IPS DF 4.7 (cell line): ENCODE results near the gene HTRA1.

ENCODE experiments used
- DNase-seq: peaks from one replicate; pipeline ENCODE4 v3.0.0-alpha.2; 2013; ENCODE audit warnings: low spot score; ENCODE audit errors: extremely low read depth

HTRA1 gene

DNA sequence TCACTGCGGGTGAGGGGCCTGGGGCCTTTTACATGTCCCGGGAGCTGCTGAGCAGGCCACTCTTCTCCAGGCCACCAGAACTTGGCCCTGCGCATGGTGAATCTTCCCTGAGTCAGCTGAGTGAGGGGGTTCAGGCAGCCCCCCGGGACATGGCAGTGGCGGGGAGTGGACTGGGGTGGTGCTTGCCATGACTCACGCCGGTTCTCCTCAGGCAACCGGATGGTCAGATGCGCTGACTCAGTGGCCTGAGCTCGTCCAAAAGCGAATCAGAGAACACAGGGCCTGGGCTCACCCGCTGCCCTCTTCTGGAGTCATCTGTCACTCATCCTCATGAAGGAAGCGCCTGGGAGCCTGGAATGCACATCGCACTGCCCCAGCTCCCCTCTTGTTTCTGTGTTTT is 33.5 kb downstream of the HTRA1 start:
- no peak for DNase-seq

DNA sequence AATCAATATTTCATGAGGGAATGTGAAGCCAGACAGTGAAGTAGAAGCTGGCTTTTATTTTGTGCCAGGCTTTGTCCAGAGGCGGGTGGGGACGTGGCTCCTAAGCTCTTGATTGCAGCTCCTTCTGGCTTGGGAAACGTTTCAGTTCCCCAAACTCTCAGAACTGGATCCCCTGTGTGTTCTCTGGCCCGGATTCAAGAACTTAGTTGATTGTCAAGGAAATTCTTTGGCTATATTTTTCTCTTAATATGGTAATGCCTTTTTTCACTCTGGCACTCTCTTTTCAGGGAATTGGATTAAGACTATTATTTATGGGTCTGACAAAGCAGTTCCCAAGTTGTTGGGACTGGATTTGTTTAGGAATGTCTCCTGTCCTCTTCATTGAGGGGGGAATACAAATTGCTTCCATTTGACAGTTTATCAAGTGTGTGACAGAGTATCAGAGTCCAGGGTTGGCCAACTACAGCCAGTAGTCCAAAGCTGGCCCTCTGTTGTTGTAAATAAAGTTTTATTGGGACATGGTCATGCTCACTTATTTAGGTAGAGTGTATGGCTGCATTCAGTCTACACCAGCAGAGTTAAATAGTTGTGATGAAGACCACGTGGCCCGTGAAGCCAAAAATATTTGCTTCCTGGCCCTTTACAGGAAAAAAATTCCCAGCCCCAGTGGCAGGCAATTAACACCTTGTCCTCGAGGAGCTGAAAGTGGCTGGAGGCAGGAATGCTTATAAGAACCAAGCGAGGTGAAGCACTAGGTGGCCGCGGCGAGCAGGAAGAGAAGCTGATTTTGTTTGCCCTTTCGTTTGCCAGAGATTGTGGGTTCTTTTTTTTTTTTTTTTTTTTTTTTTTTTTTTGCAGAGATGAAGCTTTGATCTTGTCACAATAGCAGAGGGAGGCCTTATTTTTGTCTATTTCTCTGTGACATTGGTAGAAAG is 34.3 kb downstream of the HTRA1 start:
- DNase-seq = no peak

DNA sequence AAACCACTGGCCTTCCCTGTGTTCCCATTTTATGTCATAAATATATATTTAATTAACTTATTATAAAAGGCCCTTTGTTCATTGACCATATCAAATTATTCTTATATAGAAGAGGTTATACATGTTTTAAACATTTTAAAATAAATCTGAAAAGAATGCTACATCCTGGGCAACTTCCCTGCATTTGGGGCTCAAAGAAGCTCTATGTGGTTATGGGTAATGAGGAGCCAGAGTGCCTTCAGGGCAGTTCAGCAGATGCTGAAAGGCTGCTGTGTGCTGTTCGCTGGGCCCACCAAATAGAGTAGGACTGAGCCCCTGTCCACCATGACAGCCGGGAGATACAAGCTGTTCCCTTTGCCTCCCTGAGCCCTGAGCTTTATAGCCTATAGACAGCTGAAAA is 35.9 kb downstream of the HTRA1 start:
- no peak for DNase-seq

DNA sequence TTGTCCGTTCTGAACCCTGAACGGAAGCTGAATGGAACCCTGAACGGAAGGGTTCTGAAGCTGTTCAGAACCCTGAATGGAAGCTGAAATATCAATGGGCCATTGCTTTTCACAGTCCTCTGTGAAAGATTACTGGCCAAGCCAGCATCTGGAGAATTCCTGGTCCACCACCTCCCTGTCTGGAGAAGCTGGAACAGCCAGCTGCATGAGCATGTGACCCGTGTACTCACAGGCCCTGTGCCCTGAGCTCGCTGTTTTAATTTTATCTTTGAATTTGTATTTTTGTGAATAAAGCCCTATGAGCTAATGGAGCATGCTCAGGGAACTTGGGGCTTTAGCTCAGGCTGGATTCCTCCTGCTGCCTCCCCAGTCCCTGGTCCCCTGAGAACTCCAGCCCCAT is 37.2 kb downstream of the HTRA1 start:
- DNase-seq = no peak

DNA sequence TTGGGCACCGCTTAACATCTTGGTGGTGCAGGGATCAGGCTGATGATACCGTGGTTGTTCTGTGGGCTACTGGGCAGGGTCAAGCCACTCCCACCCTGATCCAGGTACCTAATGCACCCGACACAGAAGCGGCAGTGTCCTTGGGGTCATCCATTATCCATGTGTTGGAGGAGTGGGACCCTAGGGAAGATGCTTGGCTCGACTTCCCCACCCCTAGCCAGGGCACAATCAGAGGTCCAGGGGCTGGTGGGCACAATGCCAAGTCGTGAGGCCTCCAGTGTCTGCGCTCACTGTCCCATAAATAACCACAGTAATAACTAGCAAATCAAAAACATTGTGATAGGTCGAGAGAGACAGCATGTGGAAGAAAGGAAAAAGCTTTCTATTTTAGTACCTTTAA is 37.7 kb downstream of the HTRA1 start:
- DNase-seq = no peak

DNA sequence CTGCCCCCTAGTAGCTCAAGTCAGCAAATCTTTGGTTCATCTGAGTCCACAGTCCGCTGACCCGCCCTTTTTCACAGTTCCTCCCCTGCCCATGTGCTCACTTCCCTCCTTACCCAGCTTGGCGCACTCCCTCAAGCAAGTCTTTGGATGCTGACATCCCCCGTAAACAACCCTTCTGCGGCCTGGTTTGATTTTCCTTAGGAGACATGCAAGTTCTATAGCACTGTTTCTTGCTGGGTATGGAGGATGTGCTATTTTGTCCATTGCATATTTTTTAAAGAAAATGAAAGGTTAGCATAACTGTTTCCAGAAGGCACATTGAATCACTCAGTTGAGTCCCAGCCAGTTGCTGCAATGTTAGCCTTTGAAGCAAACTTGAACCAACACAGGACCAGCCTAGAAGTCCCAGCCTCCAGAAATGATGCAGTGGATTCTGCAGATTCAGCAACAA is 38.2 kb downstream of the HTRA1 start:
- no peak for DNase-seq

DNA sequence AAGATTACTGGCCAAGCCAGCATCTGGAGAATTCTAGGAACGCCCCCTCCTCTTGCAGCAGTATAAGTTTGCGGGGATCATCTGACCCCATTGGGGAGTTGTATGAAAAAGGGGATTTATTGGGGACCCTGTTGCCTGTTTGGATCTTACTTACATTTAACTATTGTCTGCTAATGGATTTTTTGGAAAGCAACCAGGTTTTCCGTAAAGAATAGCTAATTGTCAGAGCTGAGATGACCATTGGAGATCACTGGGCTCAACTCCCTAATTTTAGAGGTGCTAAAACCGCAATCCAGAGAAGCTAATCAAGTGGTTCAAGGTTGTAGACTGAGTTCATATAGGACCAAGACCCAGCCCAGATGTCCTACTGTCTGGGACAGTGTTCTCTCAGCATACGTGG is 38.8 kb downstream of the HTRA1 start:
- DNase-seq = no peak

DNA sequence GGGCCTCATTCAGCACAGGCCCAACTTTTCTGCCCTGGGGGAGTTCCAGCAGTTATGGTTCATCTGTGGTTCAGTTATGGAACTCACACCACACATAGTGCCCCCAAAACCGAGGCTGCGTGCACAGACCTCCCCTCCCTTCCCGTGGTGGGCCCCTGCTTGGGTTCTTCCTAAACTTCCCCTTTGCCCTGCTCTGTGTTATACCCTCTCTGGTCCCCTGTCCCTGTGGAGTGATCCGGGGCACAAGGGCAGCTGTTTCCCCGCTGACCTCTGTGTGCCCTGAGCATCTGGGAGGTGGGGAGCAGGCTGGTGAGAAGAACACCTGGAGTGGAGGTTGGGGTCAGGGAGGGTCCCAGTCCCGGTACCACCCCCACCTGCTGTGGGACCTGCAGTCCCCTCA is 39.4 kb downstream of the HTRA1 start:
- no peak for DNase-seq

DNA sequence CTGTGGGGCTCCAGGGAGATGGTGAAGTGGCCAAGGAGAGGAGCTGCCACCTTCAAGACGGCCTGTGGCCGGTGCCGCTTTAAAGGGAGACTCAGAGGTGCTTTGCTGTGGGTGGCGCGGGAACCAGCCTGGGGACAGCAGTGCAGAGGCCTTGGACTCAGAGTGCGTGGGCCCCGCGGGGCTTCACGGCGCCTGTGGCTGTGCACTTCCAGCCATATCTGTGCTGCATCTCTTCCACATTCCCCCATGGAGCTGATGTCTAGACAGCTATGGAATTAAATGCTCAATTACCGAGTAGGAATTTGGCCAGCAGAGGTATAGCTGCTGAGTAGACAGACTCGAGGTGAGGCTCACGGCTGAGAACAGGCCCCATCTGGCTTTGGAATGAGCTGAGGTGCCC is 41.7 kb downstream of the HTRA1 start:
- no peak for DNase-seq

DNA sequence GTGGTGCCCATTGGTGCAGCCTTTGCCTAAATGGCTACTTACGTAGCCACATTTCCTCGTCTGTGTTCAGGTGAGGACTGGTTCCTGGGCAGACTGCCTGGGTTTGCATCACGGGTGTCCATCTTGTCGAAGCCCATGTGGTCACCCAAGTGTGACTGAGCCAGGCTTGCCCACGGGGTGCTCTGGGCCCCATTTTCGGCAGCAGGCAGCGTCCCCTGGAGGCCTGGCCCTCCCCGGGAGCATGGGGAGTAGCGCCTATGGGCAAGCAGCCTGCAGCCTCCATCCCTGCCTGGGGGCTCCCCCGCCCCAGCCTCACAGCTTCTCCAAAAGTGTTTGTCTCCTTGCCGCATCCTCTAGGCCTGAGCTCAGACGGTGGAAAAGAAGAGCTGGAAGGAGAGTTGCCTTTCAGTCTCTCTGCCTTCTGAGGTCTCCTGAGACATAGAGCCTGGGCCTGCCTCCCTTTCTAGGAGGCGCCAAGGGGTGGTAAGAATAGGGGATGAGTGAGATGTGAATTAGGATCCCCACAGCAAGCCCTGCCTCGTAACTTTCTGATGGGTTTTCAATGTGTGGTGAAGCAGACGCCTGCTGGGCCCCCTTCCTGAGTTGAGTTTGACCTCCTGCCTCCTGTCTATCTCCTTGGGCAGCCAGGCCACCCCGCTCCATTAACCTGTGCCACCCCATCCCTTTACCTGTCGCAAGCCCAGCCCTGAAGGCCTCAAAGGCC is 42.7 kb downstream of the HTRA1 start:
- no peak for DNase-seq

DNA sequence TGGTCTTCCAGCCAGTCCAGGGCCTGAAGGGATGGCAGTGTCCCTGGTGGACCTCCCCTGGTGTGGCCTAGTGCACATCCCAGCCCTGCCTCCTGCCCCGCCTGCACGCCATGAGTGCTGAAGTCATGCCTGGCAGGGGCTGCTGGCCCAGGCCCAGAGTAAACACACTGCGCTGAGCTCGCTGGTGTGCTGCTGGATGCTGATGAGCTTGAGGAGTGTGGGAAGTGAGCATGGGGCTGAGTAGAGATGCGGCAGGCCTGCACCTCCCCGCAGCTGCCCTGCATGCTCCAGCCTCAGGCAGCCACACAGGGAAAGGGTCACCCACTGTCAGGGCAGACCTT is 43.2 kb downstream of the HTRA1 start:
- DNase-seq = no peak

DNA sequence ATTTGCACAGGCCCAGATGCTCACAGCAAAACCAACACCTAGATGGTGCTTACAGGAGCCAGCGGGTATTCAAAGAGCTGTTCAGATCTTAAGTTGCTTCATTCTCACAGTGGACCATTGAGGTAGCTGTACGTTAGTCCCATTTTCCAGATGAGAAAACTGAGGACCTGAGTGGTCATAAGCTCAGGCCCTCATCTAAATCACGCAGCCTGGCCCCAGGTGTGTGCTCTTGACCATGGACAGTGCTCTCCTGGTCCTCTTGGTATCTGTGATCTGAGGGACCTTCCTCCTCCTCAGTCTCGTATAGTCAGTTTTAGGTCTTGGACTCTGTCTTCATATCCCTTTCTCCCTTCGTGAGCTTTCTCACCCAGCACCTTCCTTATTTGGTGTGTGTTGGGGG is 43.7 kb downstream of the HTRA1 start:
- DNase-seq = no peak

DNA sequence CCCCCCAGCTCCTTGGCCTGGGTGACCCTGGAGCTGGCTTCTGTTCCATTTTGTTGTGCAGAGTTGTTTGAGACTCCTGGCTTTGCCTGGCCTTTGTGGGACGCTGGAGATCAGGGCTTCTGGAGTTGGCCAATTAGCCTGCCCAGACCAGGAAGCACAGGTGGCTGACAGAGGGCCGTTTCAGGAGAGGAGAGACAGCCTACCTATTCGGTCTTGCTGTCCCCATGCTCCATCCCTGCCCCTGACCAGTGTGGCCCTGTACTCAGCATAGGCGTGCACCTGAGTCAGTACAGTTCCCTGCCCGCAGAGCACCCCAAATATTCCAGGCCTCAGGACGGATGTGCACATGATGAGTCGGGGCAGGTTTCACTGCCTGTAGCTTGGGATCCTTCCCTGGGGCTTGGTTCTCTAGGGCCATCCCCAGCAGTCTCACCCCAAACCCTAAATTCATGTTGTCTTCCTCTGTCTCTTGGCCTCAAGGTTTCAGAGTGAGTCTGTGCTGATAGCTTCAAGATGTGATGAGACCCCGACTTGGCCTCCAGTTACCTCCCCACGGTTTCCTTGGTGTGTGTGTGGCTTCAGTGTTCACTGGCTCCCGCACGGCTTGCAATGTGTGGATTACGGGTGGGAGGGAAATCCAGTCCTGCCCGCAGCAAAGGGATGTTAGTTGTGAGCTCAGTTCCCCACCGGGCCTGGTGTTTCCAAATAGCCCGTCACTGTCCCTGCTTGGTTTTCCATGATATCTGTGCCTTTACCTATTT is 44.7 kb downstream of the HTRA1 start:
- no peak for DNase-seq

DNA sequence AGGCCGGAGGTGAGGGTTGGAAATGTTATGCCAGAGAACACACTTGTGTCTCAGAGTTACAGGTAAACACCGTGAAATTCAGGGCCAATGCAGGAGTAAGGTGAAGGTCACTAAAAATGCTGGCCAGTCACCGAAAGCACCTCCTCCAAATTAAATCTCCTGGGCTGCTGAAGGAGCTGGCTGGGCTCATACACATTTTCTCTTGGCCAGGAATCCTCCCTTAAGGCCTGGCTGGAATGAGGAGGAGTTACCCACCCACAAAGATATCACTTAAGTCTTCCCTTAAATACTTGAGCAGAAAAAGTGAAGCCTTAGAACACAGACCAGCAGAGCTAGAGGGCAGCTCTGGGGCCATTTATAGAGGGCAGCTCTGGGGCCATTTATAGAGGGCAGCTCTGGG is 46.3 kb downstream of the HTRA1 start:
- DNase-seq = no peak

DNA sequence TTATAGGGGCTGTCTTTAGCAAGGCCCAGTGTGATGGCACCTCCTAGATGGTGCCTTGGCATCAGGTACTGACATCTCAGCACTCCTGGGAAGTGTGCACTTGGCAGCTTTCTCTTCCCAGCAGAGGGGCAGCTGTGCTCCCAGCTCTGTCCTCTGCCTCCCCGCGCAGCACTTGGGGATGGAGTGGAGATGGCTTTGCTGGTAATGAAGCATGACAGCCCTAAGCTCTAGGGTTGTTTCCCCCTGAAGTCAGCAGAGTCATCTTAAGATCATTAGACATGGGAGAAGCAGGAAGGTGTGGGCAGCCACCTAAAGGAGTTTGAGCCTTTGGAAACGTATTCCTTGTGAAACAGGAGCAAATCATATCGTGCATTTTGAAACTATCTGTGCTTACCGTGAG is 46.7 kb downstream of the HTRA1 start:
- no peak for DNase-seq

DNA sequence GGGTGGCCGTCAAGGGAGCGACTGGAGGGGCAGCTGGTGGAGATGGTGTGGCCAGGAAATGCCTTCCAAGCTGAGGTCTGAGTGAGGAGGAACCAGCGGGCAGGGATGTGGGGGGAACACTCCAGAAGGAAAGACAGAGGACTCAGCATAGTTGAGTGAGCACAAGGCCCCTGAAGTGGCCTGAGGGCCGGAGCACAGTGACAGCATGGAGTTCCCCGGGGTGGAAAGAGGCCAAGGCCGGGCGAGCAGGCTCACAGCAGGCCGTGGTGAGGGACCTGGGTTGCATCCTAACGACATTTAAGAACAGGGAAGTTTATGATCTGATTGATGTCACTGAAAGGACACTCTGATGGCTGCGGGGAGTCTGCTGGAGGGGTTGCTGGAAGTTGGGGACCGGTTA is 48.0 kb downstream of the HTRA1 start:
- DNase-seq = no peak

DNA sequence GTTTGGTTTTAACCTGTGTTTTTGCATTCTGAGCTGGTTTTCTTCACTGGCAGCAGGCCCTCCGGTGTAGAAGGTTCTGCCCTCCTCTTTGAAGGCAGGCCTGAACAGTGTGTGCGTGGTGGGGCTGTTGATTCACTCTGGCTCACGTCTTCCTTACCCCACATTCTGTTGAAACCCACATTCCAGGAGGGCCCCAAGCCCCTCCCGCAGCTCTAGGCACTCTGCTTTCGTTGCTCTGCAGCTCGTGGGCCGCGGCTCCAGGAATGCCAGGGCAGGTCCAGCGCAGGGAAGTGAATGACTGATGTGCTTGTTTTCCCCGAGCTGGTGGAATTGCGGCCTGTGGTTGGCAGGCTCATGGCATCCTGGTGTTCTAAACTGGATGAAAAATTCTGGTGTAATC is 49.0 kb downstream of the HTRA1 start:
- no peak for DNase-seq

DNA sequence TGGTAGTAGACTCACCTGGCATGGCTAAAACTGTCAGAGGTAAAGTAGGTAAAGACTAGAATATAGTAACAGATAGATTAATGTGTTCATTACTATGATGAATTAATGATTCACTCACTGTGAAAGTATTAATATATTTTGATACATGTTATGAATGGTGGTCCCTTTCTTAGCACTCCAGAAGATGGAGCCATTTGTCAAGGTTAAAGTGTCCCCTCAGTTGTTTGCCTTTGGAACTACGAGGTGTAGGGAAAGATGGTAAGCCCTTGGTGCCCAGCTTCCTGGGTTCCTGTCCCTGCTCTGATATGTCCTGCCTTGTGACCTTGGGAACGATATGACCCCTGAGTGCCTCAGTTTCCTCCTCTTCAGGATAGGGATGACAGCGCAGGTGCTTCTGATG is 49.4 kb downstream of the HTRA1 start:
- no peak for DNase-seq

DNA sequence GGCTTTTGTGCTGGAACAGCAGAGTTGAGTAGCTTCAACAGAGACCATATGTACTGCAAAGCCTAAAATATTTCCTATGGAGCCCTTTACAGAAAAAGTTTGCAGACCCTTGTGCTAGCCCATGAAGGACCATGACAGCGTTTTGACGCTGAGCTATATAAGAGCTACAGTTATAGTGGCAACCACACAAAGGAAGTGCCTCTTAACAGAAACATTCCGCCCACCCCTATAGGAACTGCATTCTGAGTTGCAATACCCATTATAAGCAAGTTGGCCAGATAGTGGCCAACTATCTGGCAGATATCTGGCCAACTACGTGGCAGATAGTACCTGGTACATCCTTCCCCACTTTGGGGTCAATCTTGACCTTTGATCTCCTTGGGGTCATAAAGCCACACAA is 51.7 kb downstream of the HTRA1 start:
- no peak for DNase-seq

DNA sequence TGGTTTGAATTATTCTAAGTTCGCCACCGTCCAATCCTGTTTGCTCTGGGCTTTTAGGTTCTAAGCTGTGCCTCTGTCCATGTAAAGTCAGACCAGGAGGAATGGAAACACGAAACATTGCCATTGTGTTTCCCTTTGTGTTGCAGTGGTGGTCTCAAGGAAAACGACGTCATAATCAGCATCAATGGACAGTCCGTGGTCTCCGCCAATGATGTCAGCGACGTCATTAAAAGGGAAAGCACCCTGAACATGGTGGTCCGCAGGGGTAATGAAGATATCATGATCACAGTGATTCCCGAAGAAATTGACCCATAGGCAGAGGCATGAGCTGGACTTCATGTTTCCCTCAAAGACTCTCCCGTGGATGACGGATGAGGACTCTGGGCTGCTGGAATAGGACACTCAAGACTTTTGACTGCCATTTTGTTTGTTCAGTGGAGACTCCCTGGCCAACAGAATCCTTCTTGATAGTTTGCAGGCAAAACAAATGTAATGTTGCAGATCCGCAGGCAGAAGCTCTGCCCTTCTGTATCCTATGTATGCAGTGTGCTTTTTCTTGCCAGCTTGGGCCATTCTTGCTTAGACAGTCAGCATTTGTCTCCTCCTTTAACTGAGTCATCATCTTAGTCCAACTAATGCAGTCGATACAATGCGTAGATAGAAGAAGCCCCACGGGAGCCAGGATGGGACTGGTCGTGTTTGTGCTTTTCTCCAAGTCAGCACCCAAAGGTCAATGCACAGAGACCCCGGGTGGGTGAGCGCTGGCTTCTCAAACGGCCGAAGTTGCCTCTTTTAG is 52.9 kb downstream of the HTRA1 start:
- DNase-seq = no peak

DNA sequence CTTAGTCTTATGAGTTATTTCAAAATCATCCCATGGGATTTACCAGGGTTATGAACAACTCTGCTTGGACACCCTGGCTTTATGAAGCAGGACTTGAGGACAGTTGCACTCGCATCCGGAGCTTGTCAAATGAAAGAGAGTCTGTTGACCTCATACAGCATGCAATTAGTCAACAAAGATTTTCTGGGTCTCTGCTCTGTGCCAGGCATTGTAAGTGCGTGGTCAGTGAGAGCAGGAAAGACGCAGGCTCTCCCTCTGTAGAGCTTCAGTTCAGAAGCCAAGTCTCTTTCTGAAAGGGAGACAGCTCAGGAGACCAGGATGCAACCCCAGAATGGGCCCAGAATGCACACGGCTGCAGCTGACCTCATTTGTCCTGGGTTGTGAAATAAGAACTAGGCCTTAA is 53.7 kb downstream of the HTRA1 start:
- no peak for DNase-seq
